Umbilical cord (tissue), 2 donors: ENCODE results near the gene ANKRD13B. TPM values are rescaled to one million over a fixed set of nuclear protein-coding genes. Genes with fewer than 3 reads are reported as not detected.
"Not testable (repeated sequence)": the region's sequence is repeated elsewhere in the genome, so short reads cannot be mapped to it uniquely, and the experiment has no call there.

Source experiments
- DNase-seq: peaks from one replicate; pipeline ENCODE4 v3.0.0-alpha.2; 2015; ENCODE audit warnings: low spot score
- total RNA-seq: library from RNA; depleted of rRNA; stranded (reverse); fragments of >200 nt; gene quantifications from one replicate; pipeline ENCODE4 v1.2.3, GENCODE V29; 2014; ENCODE audit warnings: low replicate concordance; ENCODE audit not compliant: insufficient read depth

Gene ANKRD13B
- total RNA-seq, 1 donor from 2014 or later = 3.6 TPM

GRCh38 chr17:29642171-29642611 is 49.3 kb downstream of the ANKRD13B start:
- DNase-seq = no peak

- DNase-seq = no peak
These were observed 50.9 kb downstream of the ANKRD13B start for GRCh38 chr17:29643817-29644160.

- DNase-seq = peak; percentile 54
These were observed 52.7 kb downstream of the ANKRD13B start for GRCh38 chr17:29645515-29646051.

GRCh38 chr17:29648005-29648404 is 55.1 kb downstream of the ANKRD13B start:
- no peak for DNase-seq

- DNase-seq = no peak
These were observed 56.4 kb downstream of the ANKRD13B start for GRCh38 chr17:29649359-29649758.

- no peak for DNase-seq
These were observed 57.5 kb downstream of the ANKRD13B start for GRCh38 chr17:29650396-29650795.

GRCh38 chr17:29651913-29652312 is 59.0 kb downstream of the ANKRD13B start:
- DNase-seq = not testable (repeated sequence)

- no peak for DNase-seq
These were observed 60.0 kb downstream of the ANKRD13B start for GRCh38 chr17:29652976-29653375.

GRCh38 chr17:29653995-29654714 is 61.2 kb downstream of the ANKRD13B start:
- DNase-seq = no peak

- no peak for DNase-seq
These were observed 62.4 kb downstream of the ANKRD13B start for GRCh38 chr17:29655323-29655722.

GRCh38 chr17:29659155-29659554 is 66.2 kb downstream of the ANKRD13B start:
- DNase-seq = no peak

GRCh38 chr17:29661213-29661612 is 68.3 kb downstream of the ANKRD13B start:
- DNase-seq = no peak

GRCh38 chr17:29663155-29663554 is 70.2 kb downstream of the ANKRD13B start:
- DNase-seq = peak; percentile 64

Other genes with a start within 250 kb of the ANKRD13B start
- gene TAOK1, start 202.8 kb upstream of the ANKRD13B start, total RNA-seq = 84.7 TPM
- 3.1 TPM for gene ABHD15, start 26.1 kb upstream of the ANKRD13B start, total RNA-seq
- gene TP53I13, start 24.4 kb upstream of the ANKRD13B start, total RNA-seq = 51.3 TPM
- gene GIT1, start 3.5 kb upstream of the ANKRD13B start, total RNA-seq = 1.9 TPM
- gene CORO6, start 29.8 kb downstream of the ANKRD13B start, total RNA-seq = 1.9 TPM